ENCODE results near the gene RRBP1. TPM values are rescaled to one million over a fixed set of nuclear protein-coding genes. Genes with fewer than 3 reads are reported as not detected.
A peak's percentile ranks its signal among the peaks of the same experiment; 100 is the strongest.

RRBP1 gene
- total and polyA plus RNA-seq, 2 of the 4 experiments (the other 2 are of a cell fraction), result 90.2 to 136 TPM

DNA sequence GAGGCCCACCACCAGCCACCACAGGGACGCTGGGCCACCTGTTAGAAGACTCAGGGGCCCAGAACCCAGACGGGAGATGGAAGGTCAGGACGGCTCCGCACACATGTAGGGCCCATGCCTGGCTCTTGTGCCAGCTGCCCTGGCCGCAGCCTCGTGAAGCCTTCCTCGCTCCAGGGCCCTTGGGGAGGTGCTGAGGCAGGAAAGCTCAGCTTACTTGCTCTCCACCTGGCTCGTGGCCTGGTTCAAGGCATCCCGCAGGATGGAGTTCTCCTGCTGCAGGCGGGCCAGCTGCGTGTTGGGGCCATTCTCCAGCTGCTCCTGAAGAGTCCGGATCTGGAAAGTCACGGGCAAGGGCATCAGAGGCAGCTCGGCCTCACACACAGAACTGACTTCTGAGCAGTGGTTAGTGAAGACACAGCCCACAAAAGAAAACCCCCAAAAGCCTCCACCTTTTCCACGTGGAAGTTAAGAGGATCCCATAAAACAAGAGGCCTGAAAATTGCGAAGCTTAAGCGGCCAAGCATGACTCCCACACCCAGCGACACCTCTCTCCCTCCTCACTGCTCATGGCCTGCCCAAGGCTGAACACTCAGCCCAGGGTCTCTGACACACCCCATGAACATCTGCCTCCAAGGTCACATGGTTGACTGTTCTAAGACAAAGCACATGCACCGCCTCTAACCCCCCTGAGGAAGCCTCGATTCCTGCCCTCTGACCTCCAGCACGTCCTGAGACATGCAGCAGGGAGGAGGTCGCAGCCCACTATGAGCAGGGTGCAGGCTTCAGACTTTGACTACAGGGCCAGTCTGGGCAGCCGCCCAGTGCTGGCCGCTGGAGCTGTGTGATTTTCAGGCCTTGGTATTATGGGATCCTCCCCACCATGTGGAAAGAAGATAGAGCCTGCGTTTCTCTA lies 46.5 kb downstream of the RRBP1 start:
- H3K79me1 ChIP-seq (ENCODE audit: low read depth in 1 of 2, low read length in 2 of 2), result peaks cover 50 to 98% of the 10 kb centered on the region in 2 experiments
- H2AK5ac ChIP-seq (ENCODE audit: low read depth, low read length), result no peak overlapping the region
- no peaks in the 10 kb centered on the region; the same call in 1 of the 2 replicates for H3K4me1 ChIP-seq (ENCODE audit: control insufficient read depth, insufficient read depth, low read length)
- dilution Hi-C loops (cut with HindIII; ENCODE audit: low sequenced_read_pairs, unreplicated experiment) (no loop called here), in situ Hi-C loops (cut with MboI; ENCODE audit: low sequenced_read_pairs) (loop anchor here (25.0 kb wide), 1 partner anchor 502 kb away; the partner anchor contains the start of genes KAT14 and PET117), intact Hi-C loops (cut with micrococcal nuclease) (no loop called here)
- TF ChIP-seq NFE2L2 (IDR thresholded peaks at IDR 0.05; ENCODE audit: low read depth, low read length), result no peak
- TF ChIP-seq RCOR1 (IDR thresholded peaks at IDR 0.05; ENCODE audit: insufficient replicate concordance, low read length), result no peak
- TF ChIP-seq, protein P1, sequence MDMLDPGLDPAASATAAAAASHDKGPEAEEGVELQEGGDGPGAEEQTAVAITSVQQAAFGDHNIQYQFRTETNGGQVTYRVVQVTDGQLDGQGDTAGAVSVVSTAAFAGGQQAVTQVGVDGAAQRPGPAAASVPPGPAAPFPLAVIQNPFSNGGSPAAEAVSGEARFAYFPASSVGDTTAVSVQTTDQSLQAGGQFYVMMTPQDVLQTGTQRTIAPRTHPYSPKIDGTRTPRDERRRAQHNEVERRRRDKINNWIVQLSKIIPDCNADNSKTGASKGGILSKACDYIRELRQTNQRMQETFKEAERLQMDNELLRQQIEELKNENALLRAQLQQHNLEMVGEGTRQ (IDR thresholded peaks at IDR 0.05; ENCODE audit: low read depth, low read length), result 0 out of 2 replicates have a peak, but pooled peaks have one; percentile 7
- peak; percentile 9; the same call in 1 of the 2 replicates for TF ChIP-seq SMC3 (IDR thresholded peaks at IDR 0.05; ENCODE audit: low read depth, low read length)
- TF ChIP-seq CHD1 (IDR thresholded peaks at IDR 0.05; ENCODE audit: low read depth, low read length), result no peak
- no peak for TF ChIP-seq MAZ (IDR thresholded peaks at IDR 0.05; ENCODE audit: borderline replicate concordance, low read depth, low read length)
- ATAC-seq (ENCODE audit: low read depth) (peak; percentile 19; the same call in 1 of the 2 replicates), DNase-seq (peak; percentile 25)
- no peaks in the 10 kb centered on the region for H3K27me3 ChIP-seq (ENCODE audit: control insufficient read depth, insufficient read depth, low read length)
- no TSS peak for BruUV-seq (replicated peaks)
- H4K91ac ChIP-seq (ENCODE audit: insufficient read depth, low read depth, low read length), result no peak overlapping the region
- no peak overlapping the region for H3K14ac ChIP-seq (replicated peaks; ENCODE audit: low read depth, low read length)
- H3K9me3 ChIP-seq (ENCODE audit: control insufficient read depth, insufficient read depth, low read length), result no peaks in the 10 kb centered on the region
- WGBS, 2 experiments (ENCODE audit: extremely low coverage in 2 of 2, insufficient read length in 1 of 2), result 78% methylated on average over 3 of the region's 25 CpGs; no CpG with 5 or more reads in 1 of the 2 experiments
- peaks cover 95% of the 10 kb centered on the region for H3K36me3 ChIP-seq (ENCODE audit: control insufficient read depth, insufficient read depth, low read length)
- H2AFZ ChIP-seq (replicated peaks; ENCODE audit: low read length, poor library complexity), result no peak overlapping the region
- H3K9me1 ChIP-seq (ENCODE audit: insufficient read depth, low read length), result no peaks in the 10 kb centered on the region
- no peak overlapping the region for H3K4me3 ChIP-seq (ENCODE audit: insufficient read depth, low read depth, low read length)
- no peak overlapping the region for H3K4ac ChIP-seq (ENCODE audit: low read depth, low read length)
- no peak overlapping the region for H3K18ac ChIP-seq (ENCODE audit: low read depth, low read length)
- POLR2A ChIA-PET (ENCODE audit: unreplicated experiment), result no interaction called here
- no peak overlapping the region for H3K4me2 ChIP-seq (ENCODE audit: low read depth, low read length)
- no peak overlapping the region for H4K5ac ChIP-seq (ENCODE audit: low read depth, low read length)
- no peak overlapping the region; the same call in 1 of the 2 replicates for H3K27ac ChIP-seq (ENCODE audit: insufficient read depth, low read length)
- no peak overlapping the region for H3K23ac ChIP-seq (ENCODE audit: low read depth, low read length)
- no peak overlapping the region for H2BK120ac ChIP-seq (ENCODE audit: low read depth, low read length)
- H2BK5ac ChIP-seq (ENCODE audit: low read depth, low read length, poor library complexity, severe bottlenecking), result no peak overlapping the region
- peaks cover 98% of the 10 kb centered on the region for H4K20me1 ChIP-seq (ENCODE audit: insufficient read depth, low read length)
- no peak overlapping the region for H4K8ac ChIP-seq (ENCODE audit: low read depth in 2 of 2, low read length in 2 of 2)
- H2AK9ac ChIP-seq (replicated peaks; ENCODE audit: low read depth, low read length, poor library complexity), result peak overlapping the region; percentile 17
- H3K56ac ChIP-seq (ENCODE audit: extremely low read depth, insufficient read depth, low read length), result no peak overlapping the region
- CTCF ChIA-PET, result no interaction called here
- H2BK15ac ChIP-seq (ENCODE audit: low read depth, low read length), result no peak overlapping the region
- no peak overlapping the region for H3K9ac ChIP-seq (ENCODE audit: low read depth, low read length)
- no peak overlapping the region for H2BK20ac ChIP-seq (ENCODE audit: low read depth, low read length)
